Urinary bladder (tissue), 4 donors: ENCODE results near the gene EXD1. TPM values are rescaled to one million over a fixed set of nuclear protein-coding genes. Genes with fewer than 3 reads are reported as not detected.
"Not testable (repeated sequence)": the region's sequence is repeated elsewhere in the genome, so short reads cannot be mapped to it uniquely, and the experiment has no call there.

Experiments
- DNase-seq: peaks from one replicate; pipeline ENCODE4 v3.0.0-alpha.2; 2015; ENCODE audit errors: extremely low spot score
- H3K27ac ChIP-seq: one replicate; pipeline ENCODE4 v1.5.1; 2013; ENCODE audit warnings: low read depth, mild to moderate bottlenecking, moderate library complexity
- H3K36me3 ChIP-seq: one replicate; pipeline ENCODE4 v1.6.1; 2013; ENCODE audit warnings: mild to moderate bottlenecking, moderate library complexity; ENCODE audit not compliant: insufficient read depth
- H3K4me1 ChIP-seq: one replicate; pipeline ENCODE4 v1.6.1; 2013; ENCODE audit warnings: mild to moderate bottlenecking, moderate library complexity; ENCODE audit not compliant: insufficient read depth
- H3K4me3 ChIP-seq: one replicate; pipeline ENCODE4 v1.5.1; 2013; ENCODE audit warnings: low read depth, low read length
- WGBS: extraction: QIAGEN DNeasy Blood & Tissue Kit; methylation state at CpG from one replicate; pipeline ENCODE4 v1.1.7; 2013; 5-methylcytosine and 5-hydroxymethylcytosine counted together
- polyA plus RNA-seq: library from polyadenylated mRNA; stranded (reverse); fragments of 200-250 nt; gene quantifications from one replicate; pipeline ENCODE4 v1.2.3, GENCODE V29; 2013
- total RNA-seq: library from RNA; depleted of rRNA; stranded (reverse); fragments of >200 nt; gene quantifications from one replicate; pipeline ENCODE4 v1.2.3, GENCODE V29; 2014
- donor health status: healthy with polysubstance abuse.
- donor health status: healthy.

Gene EXD1
- total and polyA plus RNA-seq, 2 donors, result not detected

GRCh38 chr15:41251411-41251810 lies 20.9 kb upstream of the EXD1 start:
- no peak overlapping the region for H3K27ac ChIP-seq
- H3K4me3 ChIP-seq, result no peak overlapping the region
- no peaks in the 10 kb centered on the region for H3K36me3 ChIP-seq
- WGBS, result 97% methylated on average over 5 of the region's 5 CpGs
- no peak for DNase-seq
- H3K4me1 ChIP-seq, result no peaks in the 10 kb centered on the region

DNA sequence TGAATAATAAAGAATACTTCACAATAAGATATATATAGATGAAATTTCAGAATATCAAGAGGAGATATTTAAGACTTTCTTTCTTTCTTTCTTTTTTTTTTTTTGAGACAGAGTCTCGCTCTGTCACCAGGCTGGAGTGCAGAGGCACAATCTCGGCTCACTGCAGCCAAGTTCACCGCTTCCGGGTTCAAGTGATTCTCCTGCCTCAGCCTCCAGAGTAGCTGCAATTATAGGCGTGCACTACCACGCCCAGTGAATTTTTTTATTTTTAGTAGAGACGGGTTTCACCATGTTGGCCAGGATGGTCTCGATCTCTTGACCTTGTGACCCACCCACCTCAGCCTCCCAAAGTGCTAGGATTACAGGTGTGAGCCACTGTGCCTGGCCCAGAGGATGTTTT lies 20.2 kb upstream of the EXD1 start:
- not testable (repeated sequence) for H3K4me1 ChIP-seq, H3K27ac ChIP-seq, H3K4me3 ChIP-seq, H3K36me3 ChIP-seq, DNase-seq
- 92% methylated on average over 8 of the region's 8 CpGs for WGBS

DNA sequence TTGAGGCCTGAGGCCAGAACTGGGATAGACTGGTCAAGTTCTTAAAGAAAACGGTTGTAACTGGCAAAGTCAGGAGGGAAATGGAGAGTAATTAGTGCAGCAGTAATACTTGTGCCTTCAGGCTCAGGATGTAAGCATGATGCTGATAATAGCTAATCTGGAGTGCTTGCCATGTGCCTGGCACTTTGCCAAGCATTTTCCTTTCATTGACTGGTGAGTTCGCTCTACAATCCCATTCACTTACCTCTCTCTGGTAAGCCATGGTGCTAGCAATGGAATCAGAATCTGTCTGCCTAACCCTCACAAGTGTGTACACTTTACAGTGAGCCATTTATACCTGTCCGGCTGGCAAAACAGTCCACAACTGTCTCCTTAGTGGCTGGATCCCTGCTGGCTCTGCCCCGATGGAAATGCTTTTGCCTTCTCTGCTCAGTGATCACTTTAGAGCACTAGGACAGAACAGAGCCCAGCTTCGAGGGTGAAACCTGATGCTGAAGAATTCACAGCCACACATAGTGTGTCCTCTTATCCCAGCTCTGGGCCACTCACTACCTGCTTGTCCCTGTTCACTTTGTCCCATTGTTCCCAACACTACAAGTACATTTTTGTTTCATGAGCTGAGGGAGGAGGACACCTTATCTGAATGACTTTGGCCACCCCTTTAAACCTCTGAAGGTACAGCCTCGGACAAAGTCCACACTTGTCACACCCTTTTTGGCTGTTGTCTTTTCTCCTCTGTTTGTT lies 10.8 kb upstream of the EXD1 start:
- no peak for DNase-seq
- no peaks in the 10 kb centered on the region for H3K4me1 ChIP-seq
- H3K36me3 ChIP-seq, result peaks cover 1% of the 10 kb centered on the region
- no peak overlapping the region for H3K4me3 ChIP-seq
- WGBS, result 85% methylated on average over 6 of the region's 6 CpGs
- H3K27ac ChIP-seq, result no peak overlapping the region

DNA sequence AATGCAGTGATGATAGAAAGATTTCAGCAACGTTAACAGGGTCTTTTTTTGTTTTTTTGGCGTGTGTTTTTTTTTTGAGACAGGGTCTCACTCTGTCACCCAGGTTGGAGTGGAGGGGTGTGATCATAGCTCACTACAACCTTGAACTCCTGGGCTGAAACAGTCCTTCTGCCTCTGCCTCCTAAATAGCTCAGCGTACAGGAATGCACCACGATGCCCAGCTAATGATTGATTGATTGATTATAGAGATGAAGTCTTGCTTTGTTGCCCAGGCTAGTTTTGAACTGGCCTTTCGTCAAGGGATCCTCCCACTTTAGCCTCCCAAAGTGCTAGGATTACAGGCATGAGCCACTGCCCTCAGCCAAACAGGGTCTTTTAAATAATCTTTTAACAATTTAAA lies 7.5 kb upstream of the EXD1 start:
- Histone ChIP-seq H3K27ac (no peak overlapping the region), H3K36me3 (no peaks in the 10 kb centered on the region), H3K4me1 (no peaks in the 10 kb centered on the region), H3K4me3 (no peak overlapping the region)
- 77% methylated on average over 5 of the region's 5 CpGs for WGBS
- DNase-seq, result no peak

DNA sequence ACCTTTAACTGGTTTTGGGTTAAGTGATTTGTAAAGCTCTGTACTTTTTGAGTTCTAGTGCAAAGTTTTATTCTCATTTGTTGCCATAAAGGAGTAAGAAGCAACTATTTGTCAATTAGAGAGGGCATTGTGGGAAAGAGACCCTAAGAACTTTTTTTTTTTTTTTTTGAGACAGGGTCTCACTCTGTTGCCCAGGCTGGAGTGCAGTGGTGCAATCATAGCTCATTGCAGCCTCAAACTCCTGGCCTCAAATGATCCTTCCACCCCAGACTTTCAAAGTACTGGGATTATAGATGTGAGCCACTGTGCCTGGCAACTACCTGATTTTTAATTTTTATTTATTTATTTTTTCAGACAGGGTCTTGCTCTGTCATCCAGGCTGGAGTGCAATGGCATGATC lies 5.4 kb upstream of the EXD1 start:
- Histone ChIP-seq H3K4me3 (no peak overlapping the region), H3K4me1 (no peaks in the 10 kb centered on the region), H3K36me3 (no peaks in the 10 kb centered on the region), H3K27ac (no peak overlapping the region)
- DNase-seq, result no peak

GRCh38 chr15:41235228-41235627 lies 4.7 kb upstream of the EXD1 start:
- DNase-seq, H3K4me3 ChIP-seq, H3K27ac ChIP-seq, H3K4me1 ChIP-seq, H3K36me3 ChIP-seq: not testable (repeated sequence)
- 96% methylated on average over 5 of the region's 5 CpGs for WGBS

DNA sequence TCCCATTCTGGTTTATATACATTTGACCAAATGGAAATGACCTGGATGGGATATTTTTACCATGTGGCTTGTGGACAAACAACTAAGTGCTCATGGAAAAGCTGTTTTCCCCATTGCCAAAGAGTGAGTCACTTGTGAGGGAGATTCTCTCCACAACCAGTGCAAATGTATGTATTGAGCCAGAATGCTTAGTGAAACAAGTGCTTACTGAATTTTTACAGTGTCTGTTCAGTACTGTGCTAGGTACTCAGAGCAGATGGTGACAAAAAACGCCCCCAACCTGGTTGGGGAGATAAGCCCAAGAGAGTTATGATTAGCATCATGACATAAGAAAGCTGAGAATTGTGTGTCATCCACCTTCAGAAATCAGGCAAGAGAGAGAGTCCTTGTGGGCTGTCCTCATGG lies 2.8 kb upstream of the EXD1 start:
- H3K27ac ChIP-seq, result no peak overlapping the region
- WGBS, result 73% methylated on average over 1 of the region's 1 CpG
- no peak overlapping the region for H3K4me3 ChIP-seq
- no peaks in the 10 kb centered on the region for H3K36me3 ChIP-seq
- DNase-seq, result no peak
- no peaks in the 10 kb centered on the region for H3K4me1 ChIP-seq

GRCh38 chr15:41231422-41232226 lies 1.1 kb upstream of the EXD1 start:
- H3K27ac ChIP-seq, result peak overlapping the region; percentile 88
- no peaks in the 10 kb centered on the region for H3K36me3 ChIP-seq
- H3K4me1 ChIP-seq, result no peaks in the 10 kb centered on the region
- H3K4me3 ChIP-seq, result peak overlapping the region; percentile 73
- WGBS, result 3% methylated on average over 28 of the region's 28 CpGs
- DNase-seq, result peak; percentile 35

- DNase-seq, result no peak
- 26% methylated on average over 10 of the region's 10 CpGs for WGBS
Measured at GRCh38 chr15:41230345-41230649, 260 bp downstream of the EXD1 start.

DNA sequence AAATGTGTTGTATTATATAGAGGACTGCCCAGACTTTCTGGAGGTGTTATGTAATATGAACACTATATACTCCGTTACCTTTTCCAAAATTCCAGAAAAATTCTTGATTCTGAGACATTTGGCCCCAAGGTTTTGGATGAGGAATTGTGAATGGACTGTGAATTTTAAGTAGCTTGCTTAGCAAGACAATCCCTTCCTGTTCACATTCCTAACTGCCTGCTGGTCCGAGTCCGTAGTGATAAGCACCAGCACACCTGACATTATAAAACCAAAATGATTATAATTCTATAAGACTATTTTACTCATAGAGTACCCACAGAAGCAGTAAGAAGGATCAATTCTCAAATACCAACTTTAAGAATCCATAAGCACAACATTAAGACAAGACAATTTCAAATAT lies 11.2 kb downstream of the EXD1 start:
- Histone ChIP-seq H3K27ac (no peak overlapping the region), H3K4me1 (no peaks in the 10 kb centered on the region)

More at GRCh38 chr15:41230345-41230649, 260 bp downstream of the EXD1 start:
- H3K4me3 ChIP-seq, result peak overlapping the region; percentile 19
- H3K4me1 ChIP-seq, result no peaks in the 10 kb centered on the region
- H3K27ac ChIP-seq, result peak overlapping the region; percentile 13
- H3K36me3 ChIP-seq, result no peaks in the 10 kb centered on the region

GRCh38 chr15:41218851-41219250 lies 11.7 kb downstream of the EXD1 start:
- H3K4me1 ChIP-seq, result no peaks in the 10 kb centered on the region
- 47% methylated on average over 1 of the region's 1 CpG for WGBS
- no peak for DNase-seq
- no peak overlapping the region for H3K27ac ChIP-seq
- H3K4me3 ChIP-seq, result no peak overlapping the region
- no peaks in the 10 kb centered on the region for H3K36me3 ChIP-seq

More for the DNA sequence above, 11.2 kb downstream of the EXD1 start:
- Histone ChIP-seq H3K4me3 (no peak overlapping the region), H3K36me3 (no peaks in the 10 kb centered on the region)
- WGBS, result 45% methylated on average over 3 of the region's 3 CpGs
- DNase-seq, result no peak

DNA sequence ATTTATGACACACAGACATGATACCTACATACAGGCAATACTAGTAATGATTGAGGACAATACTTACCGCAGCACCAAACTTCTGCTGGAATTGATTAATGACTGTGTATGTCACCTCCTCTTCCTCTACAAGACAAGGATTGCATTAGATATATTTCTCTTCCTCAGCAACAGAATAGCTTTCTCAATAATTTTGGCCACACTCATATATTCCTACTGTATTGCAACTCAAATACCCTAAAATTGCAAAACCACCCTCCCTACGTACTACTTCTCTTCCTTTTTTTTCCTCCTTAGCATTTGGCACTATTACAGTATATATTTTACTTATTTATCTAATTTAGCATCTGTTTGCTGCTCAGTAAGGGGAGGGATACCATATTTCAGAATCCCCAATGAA lies 14.8 kb downstream of the EXD1 start:
- 69% methylated on average over 2 of the region's 2 CpGs for WGBS

GRCh38 chr15:41207687-41208448 lies 22.7 kb downstream of the EXD1 start:
- no peaks in the 10 kb centered on the region for H3K4me1 ChIP-seq
- WGBS, result 71% methylated on average over 5 of the region's 5 CpGs
- H3K4me3 ChIP-seq, result no peak overlapping the region
- no peaks in the 10 kb centered on the region for H3K36me3 ChIP-seq
- no peak overlapping the region for H3K27ac ChIP-seq
- no peak for DNase-seq

More for the DNA sequence above, 14.8 kb downstream of the EXD1 start:
- no peak for DNase-seq
- H3K4me1 ChIP-seq, result no peaks in the 10 kb centered on the region
- H3K4me3 ChIP-seq, result no peak overlapping the region
- H3K36me3 ChIP-seq, result no peaks in the 10 kb centered on the region
- H3K27ac ChIP-seq, result no peak overlapping the region

- Histone ChIP-seq H3K4me1 (no peaks in the 10 kb centered on the region), H3K27ac (no peak overlapping the region), H3K4me3 (no peak overlapping the region), H3K36me3 (no peaks in the 10 kb centered on the region)
- no peak for DNase-seq
- 69% methylated on average over 3 of the region's 3 CpGs for WGBS
Measured at GRCh38 chr15:41205315-41205714, 25.2 kb downstream of the EXD1 start.
